Stimulated activated CD4-positive, alpha-beta T cell treated with anti-CD3 and anti-CD28 coated beads, TNF-alpha, amount 100 ng/mL, for 1 hour (primary cell): ENCODE data around the gene NCBP1.
"Not testable (repeated sequence)": the region's sequence is repeated elsewhere in the genome, so short reads cannot be mapped to it uniquely, and the experiment has no call there.

ENCODE experiments used
- DNase-seq, 3 donors: peaks; one replicate each; pipeline ENCODE4 v3.0.0-alpha.2; 2020; ENCODE audit warnings: low read depth in 3 of 3, low spot score in 1 of 3

NCBP1 gene

DNA sequence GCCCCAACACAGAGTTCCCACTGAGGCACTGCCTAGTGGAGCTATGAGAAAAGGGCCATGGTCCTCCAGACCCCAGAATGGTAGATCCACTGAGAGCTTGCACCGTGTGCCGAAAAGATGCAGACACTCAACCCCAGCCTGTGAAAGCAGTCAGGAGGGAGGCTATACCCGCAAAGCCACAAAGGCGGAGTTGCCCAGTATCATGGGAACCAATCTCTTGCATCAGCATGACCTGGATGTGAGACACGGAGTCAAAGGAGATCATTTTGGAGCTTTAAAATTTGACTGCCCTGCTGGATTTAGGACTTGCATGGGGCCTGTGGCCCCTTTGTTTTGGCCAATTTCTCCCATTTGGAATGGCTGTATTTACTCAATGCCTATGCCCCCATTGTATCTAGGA lies 11.1 kb upstream of the NCBP1 start:
- DNase-seq: not testable (repeated sequence)

DNA sequence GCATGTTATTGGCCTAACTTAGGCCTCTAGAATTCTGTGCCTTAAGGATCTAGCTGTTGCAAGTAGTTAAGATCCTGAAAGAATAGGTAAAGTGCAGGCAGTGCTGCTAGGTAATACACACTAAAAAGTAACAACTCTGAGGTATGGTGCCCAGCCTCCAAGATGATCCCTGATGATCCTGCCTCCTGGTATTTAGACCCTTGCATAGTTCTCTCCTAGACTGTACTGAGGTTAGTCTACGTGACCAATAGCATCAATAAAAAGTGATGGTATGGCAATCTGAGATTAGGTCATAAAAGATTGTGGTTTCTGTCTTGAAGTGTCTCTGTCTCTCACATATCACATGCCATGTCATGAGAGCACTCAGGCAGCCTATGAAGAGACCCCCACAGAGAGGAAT lies 9.7 kb upstream of the NCBP1 start:
- DNase-seq: no peak

DNA sequence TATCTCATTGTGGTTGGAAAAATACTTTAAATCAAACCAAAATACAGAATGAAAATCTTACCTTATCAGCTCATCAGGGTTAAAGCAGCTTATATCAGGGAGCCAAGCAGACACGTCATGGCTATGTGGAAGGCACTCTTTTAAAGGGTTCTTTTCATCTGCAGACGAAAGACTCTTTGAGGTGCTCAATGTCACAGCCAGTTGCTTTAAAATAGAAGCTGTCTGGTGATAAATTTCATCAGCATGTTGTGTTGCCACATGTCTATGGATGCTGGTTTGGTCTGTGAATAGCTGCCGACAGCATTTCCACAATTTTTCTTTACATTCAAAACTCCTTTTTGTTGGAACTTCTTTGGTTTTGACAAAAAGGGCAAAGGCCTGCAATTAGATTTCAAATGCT lies 8.0 kb upstream of the NCBP1 start:
- DNase-seq: no peak

DNA sequence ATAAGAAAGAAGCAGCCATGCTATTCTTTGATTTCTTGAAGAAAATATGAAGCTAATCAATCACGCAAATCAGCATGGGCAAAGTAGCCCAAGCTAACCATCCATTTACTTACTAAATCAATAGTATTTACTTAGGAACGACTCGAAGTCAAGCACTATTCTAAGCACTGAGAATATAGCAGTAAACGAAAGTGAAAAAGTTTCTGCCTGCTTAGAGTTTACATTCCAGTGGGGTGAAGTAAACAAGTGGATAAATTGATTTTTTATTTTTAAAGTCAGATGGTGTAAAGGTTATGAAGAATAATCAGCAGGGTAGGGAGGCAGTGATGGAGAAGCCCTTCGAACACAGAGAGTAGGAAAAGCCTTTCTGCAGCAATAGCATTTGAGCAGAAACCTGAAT lies 6.0 kb upstream of the NCBP1 start:
- DNase-seq: no peak

DNA sequence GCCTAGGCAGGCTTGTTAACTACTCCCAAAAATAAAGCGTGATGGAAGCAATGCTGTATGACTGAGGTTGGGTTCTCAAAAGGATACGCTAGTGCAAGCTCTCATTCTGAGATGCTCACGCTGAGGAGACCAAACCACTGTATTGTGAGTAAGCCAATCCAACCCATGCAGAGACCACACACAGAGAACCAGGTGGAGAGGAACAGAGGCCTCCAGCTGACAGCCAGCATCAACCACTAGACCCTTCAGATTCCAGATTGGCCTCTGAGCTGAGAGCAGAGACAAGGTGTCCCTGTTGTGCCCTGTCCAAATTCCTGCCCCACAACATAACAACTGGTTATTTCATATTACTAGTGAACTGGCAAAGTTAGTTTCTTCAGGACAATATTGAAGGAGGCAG lies 5.0 kb upstream of the NCBP1 start:
- DNase-seq: no peak

DNA sequence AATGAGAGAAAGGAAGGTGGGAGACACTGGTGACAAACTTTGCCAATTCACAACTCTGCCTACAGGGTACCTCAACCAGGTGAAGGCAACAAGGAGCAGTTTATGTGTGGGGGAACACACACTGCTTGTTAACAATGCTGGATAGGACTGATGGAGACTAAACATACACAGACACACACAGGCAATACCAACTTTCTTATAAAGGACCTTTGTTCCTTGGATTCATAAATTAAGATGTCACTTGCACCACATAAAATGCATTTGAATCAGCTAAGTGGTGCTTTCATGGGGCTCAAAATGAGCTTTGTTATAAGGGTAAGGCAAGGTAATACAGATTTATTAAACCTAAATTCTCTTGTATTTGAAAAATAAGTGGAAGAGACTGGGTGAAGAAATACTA lies 4.5 kb upstream of the NCBP1 start:
- no peak for DNase-seq

DNA sequence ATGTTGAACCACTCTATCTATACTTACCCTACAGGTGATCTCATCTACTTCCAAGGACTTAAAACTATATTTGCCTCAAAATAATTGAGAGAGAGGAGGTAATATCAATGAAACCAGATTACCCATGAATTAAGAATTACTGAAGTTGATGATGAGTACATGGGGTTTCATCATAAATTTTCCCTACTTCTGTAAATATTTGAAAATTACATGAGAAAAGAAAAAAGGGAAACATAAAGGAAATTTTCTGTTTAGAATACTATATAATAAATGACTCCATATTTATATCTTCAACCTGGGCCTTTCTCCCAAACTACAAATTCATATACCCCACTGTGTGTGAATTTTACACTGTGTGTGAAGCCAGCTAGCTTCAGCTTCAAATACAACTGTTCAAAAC lies 3.0 kb upstream of the NCBP1 start:
- no peak for DNase-seq

DNA sequence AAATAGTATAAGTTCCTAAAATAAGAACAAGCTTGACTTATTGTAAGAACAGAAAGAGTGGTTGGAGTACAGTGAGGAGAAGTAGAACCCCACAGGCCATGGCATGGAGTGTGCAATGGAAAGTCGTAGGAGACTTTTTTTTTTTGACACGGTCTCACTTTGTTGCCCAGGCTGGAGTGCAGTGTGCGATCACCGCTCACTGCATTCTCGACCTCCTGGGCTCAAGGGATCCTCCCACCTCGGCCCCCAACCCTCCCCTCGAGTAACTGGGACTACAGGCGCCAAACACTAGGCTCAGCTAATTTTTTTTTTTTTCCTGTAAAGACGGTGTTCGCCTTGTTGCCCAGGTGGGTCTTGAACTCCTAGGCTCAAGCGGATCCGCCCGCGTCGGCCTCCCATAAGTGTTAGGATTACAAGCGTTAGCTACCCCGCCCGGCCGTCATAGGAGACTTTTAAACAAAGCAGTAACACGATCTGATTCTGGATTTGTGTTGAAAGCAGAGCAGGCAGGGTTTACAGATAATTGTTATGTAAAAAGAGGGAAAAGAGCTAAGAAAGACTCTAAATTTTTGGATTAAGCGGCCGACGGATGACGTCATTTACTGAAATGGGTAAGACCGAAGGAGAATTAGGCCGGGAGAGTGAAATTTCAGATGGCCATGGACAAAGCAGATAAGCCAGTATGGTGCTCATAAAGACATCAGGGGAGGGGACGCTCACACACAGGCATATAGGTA lies 1.2 kb upstream of the NCBP1 start:
- DNase-seq: peak in 1 of 3 donors; percentile 11

DNA sequence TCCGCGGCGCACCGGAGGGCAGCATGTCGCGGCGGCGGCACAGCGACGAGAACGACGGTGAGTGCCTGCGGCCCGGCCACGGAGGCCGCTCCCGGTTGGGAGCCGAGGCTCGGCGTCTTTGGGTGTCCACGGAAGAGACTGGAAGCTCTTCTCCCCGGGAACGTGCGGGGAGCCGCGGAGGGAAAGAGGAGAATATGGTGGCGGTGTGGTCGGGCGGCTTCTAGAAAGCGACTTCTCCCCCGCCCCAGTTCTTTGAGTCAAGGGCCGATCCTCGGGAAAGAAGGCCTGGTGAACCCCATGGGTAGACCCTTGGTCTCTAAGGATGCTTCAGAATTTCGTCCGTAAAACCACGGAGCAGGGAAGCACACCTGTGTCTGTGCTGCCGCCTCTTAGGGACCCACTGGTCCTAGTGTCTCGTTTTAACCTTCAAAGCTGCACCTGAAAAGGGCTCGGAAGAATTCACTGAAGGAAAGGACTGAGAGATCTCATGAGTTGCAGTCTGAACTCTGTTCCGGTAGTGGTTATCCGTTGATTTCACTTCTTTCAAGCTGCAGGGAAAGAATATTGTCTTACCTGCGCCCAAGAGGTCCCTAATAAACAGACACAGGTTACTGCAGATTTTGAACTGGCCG lies 354 bp downstream of the NCBP1 start:
- no peak for DNase-seq

DNA sequence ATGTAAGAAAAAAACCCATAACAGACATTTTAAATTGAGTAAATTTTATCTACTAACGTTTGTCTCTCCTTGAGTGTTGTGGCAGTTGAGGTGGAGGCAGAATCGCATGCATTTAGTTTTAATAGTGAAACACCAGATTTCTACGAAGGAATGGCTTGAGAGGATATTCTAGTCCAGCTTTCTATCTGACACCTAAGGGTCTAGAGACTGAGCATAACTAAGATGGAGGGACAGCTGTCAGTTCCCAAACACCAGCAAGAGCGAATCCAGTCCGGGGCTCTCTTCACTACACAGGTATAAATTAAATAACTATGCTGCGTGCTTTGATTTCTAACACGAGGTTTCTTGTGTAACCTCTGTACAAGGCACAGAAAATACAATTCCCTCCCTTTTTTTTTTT lies 1.4 kb downstream of the NCBP1 start:
- DNase-seq: no peak

DNA sequence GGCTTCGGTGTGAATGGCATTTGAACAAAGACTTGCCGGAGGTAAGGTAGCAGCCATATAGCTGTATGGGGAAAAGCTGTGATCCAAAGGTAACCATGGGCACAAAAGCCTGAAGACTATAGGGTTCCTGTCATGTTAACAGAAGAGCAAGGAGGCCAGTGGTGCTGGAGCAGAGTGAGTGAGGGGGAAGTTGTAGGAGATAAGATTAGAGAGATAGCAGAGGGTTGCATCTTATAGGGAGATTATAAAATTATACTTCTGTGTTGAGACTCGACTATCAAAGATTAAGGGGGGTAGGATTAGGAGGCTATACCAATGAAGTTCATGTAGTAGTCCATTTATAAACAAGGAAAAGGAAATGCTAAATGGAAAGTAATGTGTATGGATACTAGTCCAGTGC lies 3.3 kb downstream of the NCBP1 start:
- DNase-seq: no peak

DNA sequence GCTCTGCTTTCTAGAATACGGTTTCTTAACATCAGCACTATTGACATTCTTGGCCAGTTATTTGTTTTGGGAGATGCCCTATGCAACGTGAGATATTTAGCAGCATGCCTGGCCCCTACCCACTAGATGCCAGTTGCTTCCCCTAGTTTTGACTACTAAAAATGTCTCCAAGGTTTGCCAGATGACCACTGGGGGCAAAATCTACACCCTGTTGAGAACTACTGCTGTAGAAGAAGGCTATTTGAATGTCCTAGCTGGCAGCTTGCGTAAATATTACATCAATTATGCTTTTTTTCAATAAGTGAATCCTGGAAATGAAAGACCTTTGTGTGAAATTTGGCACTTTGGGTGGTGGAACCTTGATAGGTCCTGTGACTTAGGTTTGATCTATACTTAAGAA lies 5.0 kb downstream of the NCBP1 start:
- DNase-seq: no peak

DNA sequence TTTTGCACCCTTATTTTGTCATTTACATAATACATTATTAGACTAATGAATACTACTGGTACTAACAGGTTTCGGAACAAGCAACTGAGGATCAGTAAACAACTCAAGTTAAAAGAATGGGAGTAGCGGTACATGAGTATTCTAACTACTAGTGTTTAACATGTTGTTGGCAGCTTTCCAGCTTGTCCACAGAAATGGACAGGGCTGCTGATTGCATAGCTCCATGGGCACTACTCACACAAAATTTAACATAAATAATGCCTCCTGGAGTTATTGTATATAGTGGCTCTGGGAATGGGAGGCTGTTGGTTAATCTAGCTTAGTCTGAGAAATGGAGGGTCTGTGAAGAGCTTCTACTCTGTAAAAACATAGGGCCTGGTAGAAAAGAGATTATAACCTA lies 6.7 kb downstream of the NCBP1 start:
- no peak for DNase-seq

DNA sequence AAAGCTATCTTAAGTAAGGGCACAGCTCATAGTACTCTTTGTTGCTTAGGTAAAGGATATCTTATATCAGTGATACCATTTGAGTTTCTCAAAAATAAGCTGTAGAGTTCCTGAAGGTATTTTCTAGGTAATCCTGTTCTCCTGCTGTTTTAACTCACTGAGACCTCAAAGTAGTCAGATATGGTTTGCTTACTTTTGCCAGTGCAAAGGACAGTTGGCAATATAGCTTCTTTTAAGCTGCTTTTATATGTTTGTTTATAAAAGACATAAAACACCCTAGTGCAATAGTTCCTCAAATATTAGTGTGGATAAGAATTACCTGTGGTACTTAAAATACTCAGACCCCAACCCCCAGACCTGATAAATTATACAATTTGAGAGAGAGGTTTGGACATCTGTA lies 12.1 kb downstream of the NCBP1 start:
- no peak for DNase-seq

DNA sequence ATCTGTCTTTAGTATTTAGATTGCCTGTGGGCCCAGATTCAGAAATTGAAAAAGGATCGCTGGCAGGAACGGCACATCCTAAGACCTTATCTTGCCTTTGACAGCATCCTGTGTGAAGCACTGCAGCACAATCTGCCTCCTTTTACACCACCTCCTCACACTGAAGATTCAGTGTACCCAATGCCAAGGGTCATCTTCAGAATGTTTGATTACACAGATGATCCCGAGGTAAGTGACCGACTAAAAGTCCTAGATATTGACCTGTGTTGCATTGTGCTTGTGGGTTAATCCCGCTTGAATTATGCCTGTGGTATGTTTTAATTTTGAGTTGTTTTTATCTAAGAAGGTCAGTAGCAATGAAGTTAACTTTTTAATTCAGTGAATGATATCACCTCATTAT lies 14.4 kb downstream of the NCBP1 start:
- DNase-seq: no peak

DNA sequence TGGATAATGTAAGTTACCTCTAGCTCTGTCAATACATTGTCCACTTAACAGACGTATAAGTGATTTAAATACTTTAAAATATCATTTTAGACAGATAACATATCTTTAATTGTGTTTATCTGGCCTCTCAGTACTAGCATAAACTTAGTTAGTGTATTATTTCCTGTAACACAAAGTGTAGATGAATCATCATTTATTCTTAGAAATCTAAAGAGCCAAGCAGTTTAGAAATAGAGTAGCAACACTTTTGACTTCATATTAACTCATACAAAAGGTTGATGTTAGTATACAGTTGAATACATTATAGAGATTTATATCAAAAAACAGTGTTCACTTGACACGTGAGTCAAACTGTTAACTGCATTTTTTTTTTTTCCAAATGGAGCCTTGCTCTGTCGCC lies 18.0 kb downstream of the NCBP1 start:
- no peak for DNase-seq

DNA sequence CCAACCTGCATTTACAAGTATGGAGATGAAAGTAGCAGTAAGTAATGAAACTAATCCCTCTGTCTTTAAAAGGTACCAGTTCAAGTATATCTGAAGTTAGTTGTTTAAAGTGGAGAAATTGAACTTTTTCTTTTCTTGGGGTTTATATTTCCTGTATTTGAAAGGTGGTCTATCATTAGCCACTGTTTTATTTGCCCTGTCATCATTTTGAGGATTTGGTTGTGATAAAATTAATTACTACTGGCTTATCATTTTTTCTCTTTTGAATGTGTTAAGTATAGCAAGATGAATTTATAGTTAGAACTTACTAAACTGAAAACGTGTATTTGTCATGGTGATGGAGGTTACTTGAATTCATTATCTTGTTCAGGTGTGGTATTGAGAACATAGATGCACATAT lies 25.1 kb downstream of the NCBP1 start:
- no peak for DNase-seq

DNA sequence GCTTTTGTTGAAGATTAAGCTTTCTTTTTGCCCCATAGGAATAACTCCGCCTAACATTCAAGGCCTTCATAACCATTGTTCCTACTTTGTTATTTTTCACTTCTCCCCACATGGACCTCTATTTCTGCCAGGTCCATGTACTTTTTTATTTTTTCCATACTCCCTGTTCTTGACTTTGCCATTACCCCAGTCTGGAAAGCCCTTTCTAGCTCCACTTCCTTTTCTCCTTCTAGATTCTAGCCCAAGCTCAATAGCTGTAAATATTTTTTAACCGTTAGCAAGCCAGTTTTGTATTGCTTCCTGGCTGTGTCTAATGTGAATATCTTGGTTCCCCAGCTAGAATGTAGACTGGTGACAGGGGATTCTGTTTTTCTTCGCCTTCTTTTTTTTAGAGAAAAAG lies 26.1 kb downstream of the NCBP1 start:
- no peak for DNase-seq

DNA sequence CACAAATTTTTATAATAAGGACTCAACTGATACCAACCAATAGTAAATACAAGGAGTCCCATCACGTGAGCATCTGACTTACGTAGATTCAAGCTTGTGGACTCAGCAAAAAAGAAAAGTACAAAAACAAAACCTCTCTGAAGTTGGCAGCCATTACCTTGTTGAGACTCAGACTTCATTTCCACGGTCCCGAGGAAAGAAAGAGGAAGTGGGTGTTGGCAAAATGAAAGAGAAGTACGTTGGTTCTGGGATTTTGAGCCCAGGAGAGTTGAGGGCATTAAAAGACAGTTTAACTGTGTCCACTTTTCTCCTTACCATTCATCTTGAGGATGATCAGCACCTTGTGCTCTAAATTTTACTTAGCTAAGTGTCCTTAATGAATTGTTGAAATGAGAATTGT lies 26.7 kb downstream of the NCBP1 start:
- DNase-seq: no peak

DNA sequence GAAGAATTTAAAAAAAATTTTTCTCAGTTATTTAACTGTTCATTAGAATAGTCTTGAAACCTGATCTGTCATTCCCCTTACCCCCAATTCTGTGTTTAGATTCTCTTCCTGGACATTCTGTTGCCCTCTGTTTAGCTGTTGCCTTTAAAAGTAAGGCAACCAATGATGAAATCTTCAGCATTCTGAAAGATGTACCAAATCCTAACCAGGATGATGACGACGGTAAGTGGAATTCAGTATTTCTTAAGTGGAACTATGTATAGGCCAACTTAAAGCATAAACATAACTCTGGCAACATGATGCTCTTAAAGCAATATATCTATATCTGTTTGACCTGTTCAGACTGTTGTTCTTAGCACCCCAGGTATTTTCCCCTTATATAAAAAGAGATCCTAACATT lies 27.2 kb downstream of the NCBP1 start:
- DNase-seq: no peak

DNA sequence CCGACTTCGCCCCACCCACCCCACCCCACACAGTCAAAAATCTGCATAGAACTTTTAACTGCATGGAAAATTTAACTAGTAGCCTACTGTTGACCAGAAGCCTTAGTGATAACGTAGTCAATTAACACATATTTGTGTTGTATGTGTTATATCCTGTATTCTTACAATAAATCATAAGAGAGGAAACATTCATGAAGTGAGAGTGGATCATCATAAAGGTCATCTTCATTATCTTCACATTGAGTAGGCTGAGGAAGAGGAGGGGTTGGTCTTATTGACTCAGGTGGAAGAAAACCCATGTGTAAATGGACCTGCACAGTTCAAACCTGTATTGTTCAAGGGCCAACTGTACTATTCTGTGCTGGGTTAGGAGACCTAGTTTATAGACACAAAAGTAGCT lies 32.1 kb downstream of the NCBP1 start:
- DNase-seq: no peak

DNA sequence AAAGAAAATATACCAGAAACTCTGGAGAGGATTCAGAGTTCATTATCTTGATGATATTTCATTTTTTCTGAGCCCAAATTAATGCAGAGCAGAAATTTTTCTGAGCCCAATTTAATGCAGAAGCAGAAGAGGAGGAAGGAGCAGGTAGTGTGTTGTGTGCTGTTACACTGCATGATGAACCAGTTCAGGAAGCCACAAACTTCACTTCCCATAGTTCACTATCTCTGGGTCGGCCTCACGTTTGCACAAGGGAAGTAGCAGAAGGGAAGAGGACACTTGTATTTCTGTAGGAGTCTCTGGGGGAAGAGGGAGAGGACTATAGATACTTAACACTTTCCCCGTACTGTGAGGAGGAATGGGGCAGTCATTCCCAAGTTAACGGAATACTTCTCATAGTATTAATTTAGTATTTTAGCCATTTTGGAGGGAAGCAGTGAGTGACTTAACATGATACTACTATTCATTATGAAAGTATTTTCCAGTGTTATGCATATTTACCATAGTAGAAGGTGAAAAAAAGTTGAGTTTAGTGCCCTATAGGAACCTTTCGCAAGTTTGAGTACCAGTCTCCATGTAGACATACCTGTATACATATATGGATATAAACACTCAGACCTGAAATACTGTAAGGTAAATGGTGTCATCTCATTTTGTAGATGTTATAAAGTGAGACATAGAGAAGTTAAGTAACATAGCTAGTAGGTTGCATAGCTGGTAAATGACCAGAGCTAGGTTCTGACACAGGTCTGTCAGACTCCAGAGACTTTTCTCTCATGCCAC lies 33.5 kb downstream of the NCBP1 start:
- no peak for DNase-seq
